Activated naive CD4-positive, alpha-beta T cell treated with anti-CD3 and anti-CD28 coated beads, Interleukin-2, amount 10 ng/mL, durations not matched to agents 7 days and 5 days (primary cell): Measurements from ENCODE around the gene INF2.

ENCODE experiments used
- CTCF ChIA-PET: fragments of 350-600 bp; sonication (Branson Sonifier 250); formaldehyde crosslinking; loops from one replicate; lab custom pipeline; 2021; ENCODE audit warnings: antibody characterized with exemption; lab: Charles Lee
- DNase-seq: peaks from one replicate; pipeline ENCODE4 v3.0.0-alpha.2; 2020
- H3K27ac Mint-ChIP-seq: one replicate; pipeline ENCODE4 v1.8.0; 2021; ENCODE audit warnings: mild to moderate bottlenecking, moderate library complexity, mixed read lengths
- H3K27me3 Mint-ChIP-seq: one replicate; pipeline ENCODE4 v1.8.0; 2021; ENCODE audit warnings: mild to moderate bottlenecking, mixed read lengths
- H3K36me3 Mint-ChIP-seq: one replicate; pipeline ENCODE4 v1.8.0; 2021; ENCODE audit warnings: mixed read lengths
- H3K4me1 Mint-ChIP-seq: one replicate; pipeline ENCODE4 v1.8.0; 2021; ENCODE audit warnings: mixed read lengths
- H3K4me3 Mint-ChIP-seq: one replicate; pipeline ENCODE4 v1.8.0; 2021; ENCODE audit warnings: mild to moderate bottlenecking, moderate library complexity, mixed read lengths
- H3K9me3 Mint-ChIP-seq: one replicate; pipeline ENCODE4 v1.8.0; 2021; ENCODE audit warnings: mixed read lengths

The INF2 gene

DNA sequence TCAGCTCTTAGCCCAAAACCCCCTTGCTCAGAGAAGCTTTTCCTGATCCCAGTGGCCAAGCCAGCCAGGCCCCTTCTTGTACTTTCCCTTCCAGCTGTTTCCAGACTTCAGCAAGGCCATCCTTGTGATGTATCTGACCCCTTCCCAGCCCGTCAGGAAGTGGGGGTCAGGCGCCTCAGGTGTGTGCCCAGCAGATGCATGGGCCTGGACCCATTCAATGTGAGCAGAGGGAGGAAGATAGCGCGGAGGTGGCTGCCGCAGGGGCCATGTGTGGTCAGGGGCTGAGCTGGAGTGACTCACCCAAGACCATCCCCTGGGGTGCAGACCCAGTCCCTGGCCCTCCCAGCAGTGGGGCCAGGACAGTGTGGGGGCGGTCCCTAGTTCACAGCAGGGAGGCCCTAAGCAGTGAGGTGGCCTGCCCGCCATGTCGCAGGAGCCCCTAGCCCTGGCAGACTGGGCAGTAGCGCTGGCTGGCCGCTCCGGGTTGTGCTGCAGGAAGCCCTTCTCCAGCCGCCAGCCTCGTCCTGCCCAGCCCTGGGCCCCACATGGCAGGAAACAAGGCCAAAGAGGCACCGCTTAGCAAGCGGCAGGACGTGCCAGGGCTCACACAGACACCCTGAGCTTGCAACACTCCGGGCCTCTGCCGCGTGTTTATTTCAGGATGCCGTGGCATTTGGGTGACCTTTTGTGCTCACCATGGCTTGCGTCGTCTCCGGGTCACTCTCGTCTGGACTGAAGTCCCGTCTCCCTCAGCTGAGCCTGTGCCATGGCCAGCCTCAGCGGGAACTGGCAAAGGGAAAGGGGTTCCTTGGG is 46.6 kb downstream of the INF2 start:
- CTCF ChIA-PET: interaction anchor here (1.1 kb wide), 1 partner anchor 11 kb away, joined by 3 read pairs; no protein-coding TSS in a partner anchor
- no peak overlapping the region for H3K27ac Mint-ChIP-seq
- H3K9me3 Mint-ChIP-seq: no peaks in the 10 kb centered on the region

DNA sequence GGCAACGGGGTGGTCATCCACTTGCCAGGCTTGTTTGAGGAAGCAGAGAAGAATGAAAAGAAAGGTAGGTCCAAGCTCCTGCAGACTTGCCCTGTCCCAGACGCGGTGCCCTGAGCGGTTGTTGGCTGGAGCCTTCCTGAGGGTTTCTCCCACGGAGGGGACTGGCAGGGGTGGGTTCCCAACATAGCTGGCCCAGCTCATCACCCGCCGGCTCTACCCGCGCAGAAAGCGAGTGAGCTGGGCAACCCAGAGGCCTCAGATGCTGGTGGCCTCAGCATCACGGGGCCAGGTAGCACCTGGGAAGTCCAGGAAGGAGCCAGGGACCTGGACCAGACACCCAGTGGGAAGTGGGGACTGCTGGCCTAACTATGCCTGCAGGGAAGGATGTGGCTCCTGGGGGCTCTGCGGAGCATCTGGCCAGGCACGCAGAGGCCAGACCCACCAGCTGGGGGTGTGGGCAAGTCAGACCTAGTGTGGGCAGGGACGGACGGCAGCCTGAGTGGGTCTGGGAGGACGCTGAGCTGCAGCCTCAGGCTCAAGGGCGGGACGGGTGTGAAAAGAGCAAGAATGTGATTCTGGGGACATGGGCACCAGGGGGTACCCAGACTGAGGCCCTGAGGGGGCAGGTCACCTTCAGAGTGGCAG is 49.1 kb downstream of the INF2 start:
- CTCF ChIA-PET: no interaction called here
- Mint-ChIP-seq H3K4me1 (no peaks in the 10 kb centered on the region), H3K27me3 (peaks cover 16% of the 10 kb centered on the region), H3K27ac (no peak overlapping the region), H3K36me3 (no peaks in the 10 kb centered on the region), H3K9me3 (no peaks in the 10 kb centered on the region), H3K4me3 (no peak overlapping the region)
- no peak for DNase-seq

More for the DNA sequence above, 46.6 kb downstream of the INF2 start:
- no peak for DNase-seq
- Mint-ChIP-seq H3K27me3 (peaks cover 16% of the 10 kb centered on the region), H3K36me3 (no peaks in the 10 kb centered on the region), H3K4me3 (no peak overlapping the region), H3K4me1 (no peaks in the 10 kb centered on the region)

DNA sequence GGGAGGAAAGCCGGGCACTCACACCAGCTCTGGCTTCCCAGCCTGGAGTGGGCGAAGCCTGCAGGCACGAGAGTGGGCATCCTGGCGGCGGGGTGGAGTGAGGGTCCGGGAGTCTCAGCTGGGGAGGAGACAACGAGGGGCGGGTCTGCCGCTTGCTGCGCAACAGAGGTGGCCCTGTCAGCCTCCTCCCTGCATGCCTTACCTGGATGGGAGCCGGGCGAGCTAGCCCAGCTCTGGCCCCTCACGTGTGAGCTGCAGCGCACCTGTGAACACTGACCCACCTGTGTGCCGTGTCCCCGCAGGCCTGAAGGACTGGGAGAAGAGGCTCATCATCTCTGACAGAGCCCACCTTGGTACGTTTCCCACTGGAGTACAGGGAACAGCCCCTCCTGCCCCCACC is 49.6 kb downstream of the INF2 start:
- CTCF ChIA-PET: no interaction called here
- Mint-ChIP-seq H3K36me3 (no peaks in the 10 kb centered on the region), H3K27ac (no peak overlapping the region), H3K4me3 (no peak overlapping the region), H3K4me1 (no peaks in the 10 kb centered on the region), H3K9me3 (no peaks in the 10 kb centered on the region), H3K27me3 (peaks cover 15% of the 10 kb centered on the region)
- no peak for DNase-seq

DNA sequence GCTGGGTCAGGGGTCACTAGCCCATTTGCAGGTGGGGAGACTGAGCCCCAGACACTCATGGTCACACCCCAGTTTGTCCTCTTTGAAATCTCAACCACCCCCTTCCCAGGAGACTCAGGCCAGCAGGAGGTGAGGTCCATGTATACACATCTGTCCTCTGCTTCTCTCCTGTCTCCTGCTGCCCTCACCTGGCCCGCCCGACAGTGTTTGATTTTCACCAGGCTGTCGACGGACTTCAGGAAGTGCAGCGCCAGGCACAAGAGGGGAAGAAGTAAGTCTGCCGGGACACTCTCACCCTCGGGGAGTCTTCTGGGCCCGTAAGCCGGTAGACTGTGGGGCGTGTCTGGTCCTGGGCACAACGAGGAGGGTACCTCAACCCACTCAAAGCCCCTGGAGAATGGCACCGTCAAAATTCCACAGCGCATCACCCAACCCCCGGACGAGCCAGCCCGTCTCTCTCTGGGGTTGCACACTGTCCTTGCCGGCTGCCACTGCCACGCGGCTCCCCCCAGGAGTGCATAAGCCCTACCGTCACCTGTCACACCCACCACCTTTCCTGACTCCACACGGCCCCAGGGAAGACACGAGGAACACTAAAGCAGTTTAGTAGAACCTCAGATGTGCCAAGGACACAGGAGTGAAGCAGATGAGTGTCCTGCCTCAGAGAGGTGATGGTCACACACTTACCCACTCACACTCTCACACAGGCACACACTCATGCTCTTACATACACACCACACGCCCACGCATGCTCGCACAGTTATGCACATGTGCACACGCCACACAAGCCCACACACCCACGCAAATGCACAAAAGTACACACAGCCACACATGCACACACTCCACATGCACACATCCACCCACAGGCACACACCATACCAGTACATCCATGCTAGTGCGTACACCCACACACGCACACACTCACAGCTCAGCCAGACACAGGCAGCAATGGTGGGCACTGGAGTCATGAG is 50.4 kb downstream of the INF2 start:
- H3K4me3 Mint-ChIP-seq: no peak overlapping the region
- CTCF ChIA-PET: no interaction called here
- no peak overlapping the region for H3K27ac Mint-ChIP-seq
- DNase-seq: no peak
- H3K36me3 Mint-ChIP-seq: no peaks in the 10 kb centered on the region
- H3K27me3 Mint-ChIP-seq: peaks cover 11% of the 10 kb centered on the region
- H3K4me1 Mint-ChIP-seq: no peaks in the 10 kb centered on the region
- H3K9me3 Mint-ChIP-seq: no peaks in the 10 kb centered on the region

DNA sequence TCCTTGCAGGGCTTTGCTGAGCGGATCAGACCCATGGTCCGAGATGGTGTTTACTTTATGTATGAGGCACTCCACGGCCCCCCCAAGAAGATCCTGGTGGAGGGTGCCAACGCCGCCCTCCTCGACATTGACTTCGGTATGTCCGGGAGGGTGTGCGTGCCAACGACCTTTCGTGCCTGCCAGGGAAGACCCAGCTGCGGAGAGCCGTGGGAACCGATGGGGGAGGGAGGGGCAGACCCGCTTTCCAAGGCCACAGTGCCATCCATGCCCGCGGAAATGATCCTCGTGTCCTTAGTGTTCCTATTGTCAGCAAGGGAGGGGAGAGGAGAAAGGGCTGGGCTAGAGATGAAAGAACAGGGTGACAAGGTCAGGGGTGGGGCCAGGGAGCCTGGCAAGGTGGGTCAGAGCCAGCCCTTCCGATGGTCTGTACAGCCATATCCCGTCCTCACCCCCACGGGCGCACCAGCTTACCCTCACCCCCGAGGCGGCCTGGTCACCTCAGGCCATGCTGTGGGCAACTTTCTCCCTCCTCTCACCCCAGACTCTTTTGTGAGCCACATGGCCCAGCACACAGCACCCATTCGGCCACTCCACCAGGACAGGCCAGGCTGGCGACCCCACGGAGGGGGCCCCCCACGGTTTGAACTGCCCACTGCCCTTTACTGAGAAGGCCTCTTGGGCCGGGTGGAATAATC is 51.8 kb downstream of the INF2 start:
- H3K4me1 Mint-ChIP-seq: no peaks in the 10 kb centered on the region
- H3K36me3 Mint-ChIP-seq: no peaks in the 10 kb centered on the region
- H3K4me3 Mint-ChIP-seq: no peak overlapping the region
- no peak overlapping the region for H3K27ac Mint-ChIP-seq
- H3K9me3 Mint-ChIP-seq: no peaks in the 10 kb centered on the region
- no peak for DNase-seq
- CTCF ChIA-PET: no interaction called here
- H3K27me3 Mint-ChIP-seq: peaks cover 7% of the 10 kb centered on the region

DNA sequence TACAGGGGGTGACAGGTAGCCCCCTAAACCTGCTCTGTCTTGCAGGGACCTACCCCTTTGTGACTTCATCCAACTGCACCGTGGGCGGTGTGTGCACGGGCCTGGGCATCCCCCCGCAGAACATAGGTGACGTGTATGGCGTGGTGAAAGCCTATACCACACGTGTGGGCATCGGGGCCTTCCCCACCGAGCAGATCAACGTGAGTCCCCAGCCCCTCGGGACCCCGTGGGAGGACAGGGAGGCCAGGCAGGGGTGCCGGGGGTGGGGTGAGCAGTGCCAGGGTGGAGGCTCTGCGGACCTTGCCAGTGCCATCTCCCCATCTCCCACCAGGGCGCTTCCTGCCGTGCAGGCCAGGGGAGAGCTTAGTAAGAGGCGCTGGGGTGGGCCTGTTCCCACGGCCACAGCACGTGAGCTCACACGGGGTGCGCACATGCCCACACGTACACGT is 52.4 kb downstream of the INF2 start:
- DNase-seq: no peak
- peaks cover 7% of the 10 kb centered on the region for H3K27me3 Mint-ChIP-seq
- H3K36me3 Mint-ChIP-seq: no peaks in the 10 kb centered on the region
- H3K9me3 Mint-ChIP-seq: no peaks in the 10 kb centered on the region
- H3K4me3 Mint-ChIP-seq: no peak overlapping the region
- CTCF ChIA-PET: no interaction called here
- no peaks in the 10 kb centered on the region for H3K4me1 Mint-ChIP-seq
- no peak overlapping the region for H3K27ac Mint-ChIP-seq

DNA sequence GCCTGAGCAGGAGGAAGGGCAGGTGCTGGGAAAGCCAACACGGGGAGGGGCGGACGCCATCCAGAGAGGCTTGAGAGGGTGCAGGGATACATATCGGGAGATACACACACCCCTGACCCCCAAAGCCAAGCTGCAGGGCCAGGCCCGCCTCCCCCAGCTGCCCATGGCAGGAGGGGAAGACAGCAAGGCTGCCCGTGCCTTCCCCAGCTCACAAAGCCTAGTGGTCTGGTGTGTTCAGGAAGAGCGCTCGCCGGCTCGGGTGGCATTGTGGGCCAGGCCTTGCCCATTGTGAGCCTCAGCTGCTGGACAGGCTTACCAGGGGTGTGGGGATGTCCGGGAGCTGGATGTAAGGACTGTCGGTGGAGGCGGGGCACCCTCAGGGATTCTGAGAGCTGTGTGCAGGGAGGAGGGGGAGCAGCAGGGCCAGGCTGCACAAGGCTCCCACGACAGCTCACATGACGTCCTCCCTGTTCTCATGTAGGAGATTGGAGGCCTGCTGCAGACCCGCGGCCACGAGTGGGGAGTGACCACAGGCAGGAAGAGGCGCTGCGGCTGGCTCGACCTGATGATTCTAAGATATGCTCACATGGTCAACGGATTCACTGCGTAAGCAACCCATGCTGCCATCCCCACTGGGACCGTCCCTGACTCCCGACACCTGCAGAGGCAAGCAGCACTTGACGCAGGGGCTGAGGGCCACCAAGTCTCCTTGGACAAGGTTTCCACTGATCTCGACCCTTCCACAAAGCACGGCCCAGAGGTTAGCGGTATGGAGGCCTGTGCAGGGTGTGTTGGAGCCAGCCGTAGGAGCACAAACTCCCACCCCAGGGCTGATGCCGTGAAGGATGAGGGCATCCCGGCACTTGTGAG is 53.4 kb downstream of the INF2 start:
- H3K27me3 Mint-ChIP-seq: peaks cover 7% of the 10 kb centered on the region
- H3K27ac Mint-ChIP-seq: no peak overlapping the region
- CTCF ChIA-PET: no interaction called here
- H3K36me3 Mint-ChIP-seq: no peaks in the 10 kb centered on the region
- DNase-seq: no peak
- no peaks in the 10 kb centered on the region for H3K9me3 Mint-ChIP-seq
- no peaks in the 10 kb centered on the region for H3K4me1 Mint-ChIP-seq
- H3K4me3 Mint-ChIP-seq: no peak overlapping the region

DNA sequence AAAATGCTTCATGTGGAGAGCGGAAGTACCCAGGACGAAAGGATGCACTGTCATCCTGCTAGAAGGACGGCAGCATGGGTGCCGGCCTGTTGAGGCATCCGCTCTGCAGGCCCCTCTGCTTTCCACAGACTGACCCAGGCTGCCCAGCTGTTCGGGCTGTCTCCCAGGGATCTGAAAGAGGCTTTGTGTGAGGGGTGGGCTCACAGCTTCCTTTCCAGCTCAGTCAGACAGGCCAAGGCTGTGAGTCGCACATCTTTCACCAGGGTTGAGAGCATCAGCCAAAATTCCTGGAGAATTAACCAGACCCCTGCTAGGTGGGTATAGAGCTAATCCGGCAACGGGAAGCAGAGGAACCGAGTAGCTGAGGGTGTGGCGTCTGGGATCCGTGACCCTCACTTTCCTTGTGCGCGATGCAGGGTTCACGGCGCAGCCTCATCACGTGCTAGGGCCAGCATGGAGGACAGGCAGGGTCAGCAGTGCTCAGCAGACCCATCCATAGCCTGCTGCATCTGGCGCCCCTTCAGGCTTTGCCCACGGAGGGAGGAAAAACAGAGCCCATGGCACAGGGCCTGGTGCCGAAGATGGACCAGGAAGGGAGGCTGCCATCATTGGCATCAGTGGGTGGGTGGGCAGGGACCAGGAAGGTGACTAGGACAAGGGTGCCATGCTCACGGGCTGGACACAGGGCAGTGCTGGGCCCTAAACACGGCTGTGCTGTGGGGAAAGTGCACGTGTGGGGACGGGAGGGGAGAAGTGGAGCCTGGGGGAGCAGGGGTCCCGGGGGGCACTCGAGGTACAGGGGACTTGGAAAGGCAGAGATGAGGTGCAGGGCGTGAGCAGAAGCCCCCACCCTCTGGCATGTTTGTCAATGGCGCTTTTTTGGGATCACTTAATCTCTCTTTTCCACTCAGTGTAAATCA is 54.3 kb downstream of the INF2 start:
- H3K27ac Mint-ChIP-seq: no peak overlapping the region
- peaks cover 1% of the 10 kb centered on the region for H3K27me3 Mint-ChIP-seq
- CTCF ChIA-PET: no interaction called here
- no peak overlapping the region for H3K4me3 Mint-ChIP-seq
- no peaks in the 10 kb centered on the region for H3K4me1 Mint-ChIP-seq
- H3K9me3 Mint-ChIP-seq: no peaks in the 10 kb centered on the region
- no peak for DNase-seq
- H3K36me3 Mint-ChIP-seq: no peaks in the 10 kb centered on the region

DNA sequence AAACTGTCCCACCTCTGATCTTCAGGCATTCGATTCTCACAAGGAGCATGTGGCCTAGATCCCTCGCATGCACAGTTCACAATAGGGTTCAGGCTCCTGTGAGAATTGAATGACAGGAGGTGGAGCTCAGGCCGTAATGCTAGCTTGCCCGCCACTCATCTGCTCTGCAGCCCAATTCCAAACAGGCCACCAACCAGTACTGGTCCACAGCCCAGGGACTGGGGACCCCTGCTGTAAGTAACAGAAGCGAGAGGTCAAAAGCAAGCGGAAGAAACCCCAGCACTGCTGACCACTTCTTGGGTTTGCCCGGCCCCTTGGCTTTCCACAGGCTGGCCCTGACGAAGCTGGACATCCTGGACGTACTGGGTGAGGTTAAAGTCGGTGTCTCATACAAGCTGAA is 55.1 kb downstream of the INF2 start:
- Mint-ChIP-seq H3K27me3 (peaks cover 8% of the 10 kb centered on the region), H3K36me3 (no peaks in the 10 kb centered on the region), H3K4me1 (no peaks in the 10 kb centered on the region), H3K4me3 (no peak overlapping the region), H3K9me3 (no peaks in the 10 kb centered on the region), H3K27ac (no peak overlapping the region)
- DNase-seq: no peak
- CTCF ChIA-PET: no interaction called here

DNA sequence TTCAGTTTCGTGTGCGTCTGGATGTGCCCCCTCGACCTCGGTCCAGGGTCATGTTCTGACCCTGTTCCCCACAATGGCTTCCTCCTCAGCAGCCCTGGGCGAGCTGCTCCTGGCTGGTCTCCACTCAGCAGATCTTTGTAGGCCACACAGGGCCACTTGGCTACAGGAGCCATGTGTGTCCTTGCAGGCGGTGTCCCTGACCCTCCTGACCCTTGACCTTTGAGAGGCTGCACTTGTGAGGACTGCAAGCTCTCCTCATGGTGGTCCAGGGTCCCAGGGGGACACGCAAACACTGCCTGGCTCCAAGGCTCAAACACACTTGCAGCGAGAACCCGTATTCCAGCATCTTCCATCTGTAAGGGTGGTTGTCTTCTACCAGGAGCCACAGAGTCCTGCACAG is 56.0 kb downstream of the INF2 start:
- H3K9me3 Mint-ChIP-seq: no peaks in the 10 kb centered on the region
- H3K4me1 Mint-ChIP-seq: no peaks in the 10 kb centered on the region
- DNase-seq: no peak
- H3K27me3 Mint-ChIP-seq: peaks cover 8% of the 10 kb centered on the region
- CTCF ChIA-PET: no interaction called here
- no peak overlapping the region for H3K27ac Mint-ChIP-seq
- H3K36me3 Mint-ChIP-seq: no peaks in the 10 kb centered on the region
- no peak overlapping the region for H3K4me3 Mint-ChIP-seq

DNA sequence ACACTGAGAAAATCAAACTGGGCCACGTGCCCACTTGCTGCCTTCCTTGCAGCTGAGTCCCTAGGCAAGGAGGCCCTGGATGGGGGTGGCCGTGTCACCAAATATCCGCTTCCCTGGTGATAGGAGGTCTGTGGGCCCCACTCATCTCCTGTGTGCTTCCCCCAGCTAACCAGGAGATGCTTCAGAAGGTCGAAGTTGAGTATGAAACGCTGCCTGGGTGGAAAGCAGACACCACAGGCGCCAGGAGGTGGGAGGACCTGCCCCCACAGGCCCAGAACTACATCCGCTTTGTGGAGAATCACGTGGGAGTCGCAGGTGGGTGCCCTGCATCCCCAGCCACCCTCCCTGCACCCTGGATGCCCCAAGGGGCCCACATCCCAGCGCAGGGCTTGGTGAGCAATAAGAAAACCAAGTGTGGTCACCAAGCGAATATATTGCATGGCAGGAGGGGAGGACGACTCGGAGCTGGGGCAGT is 56.7 kb downstream of the INF2 start:
- peaks cover 3% of the 10 kb centered on the region for H3K4me1 Mint-ChIP-seq
- CTCF ChIA-PET: no interaction called here
- no peak for DNase-seq
- H3K27ac Mint-ChIP-seq: no peak overlapping the region
- H3K4me3 Mint-ChIP-seq: no peak overlapping the region
- no peaks in the 10 kb centered on the region for H3K36me3 Mint-ChIP-seq
- H3K9me3 Mint-ChIP-seq: no peaks in the 10 kb centered on the region
- peaks cover 8% of the 10 kb centered on the region for H3K27me3 Mint-ChIP-seq

DNA sequence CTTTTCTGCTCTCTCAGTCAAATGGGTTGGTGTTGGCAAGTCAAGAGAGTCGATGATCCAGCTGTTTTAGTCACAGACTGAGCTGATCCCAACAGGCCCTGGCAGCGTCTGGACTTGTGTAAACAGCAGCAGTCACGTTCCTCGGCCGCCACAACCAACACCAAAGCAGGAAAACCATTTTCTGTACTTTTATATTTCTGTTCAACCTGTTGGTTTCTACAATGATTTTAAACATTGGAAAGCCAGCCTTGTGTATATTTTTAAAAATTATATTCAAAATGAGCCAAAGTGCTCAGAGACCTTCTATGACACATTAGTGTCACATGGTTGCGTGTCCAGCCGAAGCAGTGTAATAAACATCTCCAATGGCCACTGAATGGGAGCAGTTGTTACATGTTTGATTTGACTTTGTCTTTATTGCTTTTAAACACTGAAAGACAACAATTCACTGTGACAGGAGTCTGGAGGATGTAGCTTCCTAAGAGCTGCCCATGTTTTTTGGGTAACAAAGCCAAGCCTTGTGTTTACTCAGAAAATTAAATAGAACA is 57.6 kb downstream of the INF2 start:
- Mint-ChIP-seq H3K4me1 (peaks cover 3% of the 10 kb centered on the region), H3K4me3 (no peak overlapping the region), H3K27ac (no peak overlapping the region), H3K36me3 (no peaks in the 10 kb centered on the region), H3K27me3 (peaks cover 8% of the 10 kb centered on the region), H3K9me3 (no peaks in the 10 kb centered on the region)
- DNase-seq: no peak
- CTCF ChIA-PET: interaction anchor here (1.3 kb wide), 1 partner anchor 14 kb away, joined by 3 read pairs; no protein-coding TSS in a partner anchor
